GM10248 (cell line): ENCODE data around the gene TIMP1.

Source experiments
- CTCF ChIA-PET: fragments of 300-600 bp; sonication (Branson Sonifier 250); formaldehyde crosslinking; extraction: SDS; loops from one replicate; lab custom pipeline; 2021; ENCODE audit warnings: antibody characterized with exemption; lab: Yijun Ruan, JAX
- POLR2A ChIA-PET: fragments of 350-650 bp; sonication (Branson Sonifier 250); formaldehyde crosslinking; extraction: SDS; loops from one replicate; lab custom pipeline; 2020; ENCODE audit warnings: antibody characterized with exemption; lab: Yijun Ruan, JAX
- DNase-seq: peaks from one replicate; pipeline ENCODE4 v3.0.0; 2012; ENCODE audit errors: extremely low spot score
- CTCF ChIP-seq: IDR thresholded peaks from 2 replicates; pipeline ENCODE4 v1.5.1; 2012; ENCODE audit warnings: mild to moderate bottlenecking, low read depth; ENCODE audit errors: extremely low read depth, missing control alignments, control extremely low read depth

Gene TIMP1

GRCh38 chrX:47558436-47558835 is 23.8 kb upstream of the TIMP1 start:
- no peak for DNase-seq
- ChIA-PET CTCF (no interaction called here), POLR2A (no interaction called here)
- TF ChIP-seq CTCF = no peak

GRCh38 chrX:47560179-47560933 is 21.9 kb upstream of the TIMP1 start:
- ChIA-PET POLR2A (no interaction called here), CTCF (no interaction called here)
- no peak for TF ChIP-seq CTCF
- no peak for DNase-seq

GRCh38 chrX:47560934-47561658 is 21.1 kb upstream of the TIMP1 start, which contains the start of gene ARAF:
TSS of gene ARAF (plus strand) at chrX:47561205. CDS start at chrX:47562968, 1,763 bp downstream.
- peak; percentile 89 for DNase-seq
- TF ChIP-seq CTCF = no peak
- CTCF ChIA-PET = interaction anchor here (1.5 kb wide), 1 partner anchor 84 kb away, joined by 3 read pairs; no protein-coding TSS in a partner anchor
- POLR2A ChIA-PET = no interaction called here

- CTCF ChIA-PET = interaction anchor here (1.1 to 1.5 kb wide), 2 partner anchors 28 to 83 kb away, joined by 3 read pairs; no protein-coding TSS in a partner anchor
- no peak for DNase-seq
- no peak for TF ChIP-seq CTCF
- POLR2A ChIA-PET = no interaction called here
Measured at GRCh38 chrX:47561659-47562151, 20.5 kb upstream of the TIMP1 start.

- peak; percentile 8 for DNase-seq
- ChIA-PET POLR2A (interaction anchor here (0.5 kb wide), 1 partner anchor 27 kb away, joined by 6 read pairs; no protein-coding TSS in a partner anchor), CTCF (interaction anchor here (1.1 to 1.5 kb wide), 3 partner anchors 27 to 464 kb away, joined by 3 read pairs; no protein-coding TSS in a partner anchor)
- TF ChIP-seq CTCF = peak; percentile 46
Measured at GRCh38 chrX:47562615-47563243, 19.5 kb upstream of the TIMP1 start.

GRCh38 chrX:47563801-47564315 is 18.4 kb upstream of the TIMP1 start:
- TF ChIP-seq CTCF = no peak
- DNase-seq = no peak
- POLR2A ChIA-PET = no interaction called here
- CTCF ChIA-PET = no interaction called here
